Caco-2 (cell line): Measurements from ENCODE around the gene MIPEP. TPM values are rescaled to one million over a fixed set of nuclear protein-coding genes. Genes with fewer than 3 reads are reported as not detected.

Source experiments
- BruUV-seq: library from RNA; stranded (reverse); fragments of 400-500 nt; replicated peaks from 2 replicates; lab custom pipeline; 2021; lab: Mats Ljungman, UMichigan
- CTCF ChIA-PET: fragments of 300-600 bp; sonication (Branson Sonifier 250); formaldehyde crosslinking; loops from one replicate; lab custom pipeline; 2022; ENCODE audit warnings: antibody characterized with exemption; lab: Charles Lee
- POLR2A ChIA-PET: fragments of 300-600 bp; sonication (Branson Sonifier 250); formaldehyde crosslinking; loops from one replicate; lab custom pipeline; 2022; ENCODE audit warnings: antibody characterized with exemption; lab: Charles Lee
- DNase-seq, 2 experiments: peaks; one replicate each; pipeline versions ENCODE4 v3.0.0 to v3.0.0-alpha.2; 2020 to 2022
- H3K27me3 ChIP-seq: replicated peaks from 2 replicates; pipeline ENCODE4 v1.6.0; 2011; ENCODE audit warnings: low read length; ENCODE audit not compliant: control insufficient read depth, insufficient read depth
- H3K36me3 ChIP-seq: 2 replicates; pipeline ENCODE4 v1.5.1; 2011; ENCODE audit warnings: low read length; ENCODE audit not compliant: control insufficient read depth, insufficient read depth
- H3K4me1 ChIP-seq: fragments of 250-450 bp; sonication (Bioruptor Pico); 2 replicates; pipeline ENCODE4 v1.5.1; 2020; ENCODE audit warnings: mild to moderate bottlenecking
- H3K4me3 ChIP-seq: 2 replicates; pipeline ENCODE4 v1.5.1; 2011; ENCODE audit warnings: low read depth, mild to moderate bottlenecking, control low read depth, low read length
- H3K9me3 ChIP-seq: fragments of 250-450 bp; sonication (Bioruptor Pico); 2 replicates; pipeline ENCODE4 v1.5.1; 2020; ENCODE audit warnings: mild to moderate bottlenecking, moderate library complexity
- H3K27ac Mint-ChIP-seq: one replicate; pipeline ENCODE4 v1.8.0; 2022; ENCODE audit warnings: mixed read lengths; ENCODE audit not compliant: unreplicated experiment
- H3K27me3 Mint-ChIP-seq: one replicate; pipeline ENCODE4 v1.8.0; 2022; ENCODE audit warnings: mixed read lengths; ENCODE audit not compliant: insufficient read depth, unreplicated experiment
- H3K36me3 Mint-ChIP-seq: one replicate; pipeline ENCODE4 v1.8.0; 2022; ENCODE audit warnings: mild to moderate bottlenecking, mixed read lengths; ENCODE audit not compliant: insufficient read depth, unreplicated experiment
- H3K4me1 Mint-ChIP-seq: one replicate; pipeline ENCODE4 v1.8.0; 2022; ENCODE audit warnings: low read depth, mixed read lengths; ENCODE audit not compliant: unreplicated experiment
- H3K4me3 Mint-ChIP-seq: one replicate; pipeline ENCODE4 v1.8.0; 2022; ENCODE audit warnings: mild to moderate bottlenecking, moderate library complexity, mixed read lengths; ENCODE audit not compliant: unreplicated experiment
- H3K9me3 Mint-ChIP-seq: one replicate; pipeline ENCODE4 v1.8.0; 2022; ENCODE audit warnings: mixed read lengths; ENCODE audit not compliant: unreplicated experiment
- CTCF ChIP-seq, 2 experiments: fragments of 200-600 bp in 1 of 2; IDR thresholded peaks; 1 replicate in 1 of 2; 2 replicates in 1 of 2; pipeline versions ENCODE4 v1.5.1 to v1.8.0; 2011 to 2022; ENCODE audit warnings: antibody characterized with exemption in 1 of 2, control low read depth in 1 of 2, inconsistent platforms in 1 of 2, low read depth in 1 of 2, low read length in 1 of 2, mild to moderate bottlenecking in 1 of 2, moderate library complexity in 1 of 2; ENCODE audit not compliant: insufficient read depth in 1 of 2, severe bottlenecking in 1 of 2, unreplicated experiment in 1 of 2
- intact Hi-C: fragments of 100-400 bp; cut with micrococcal nuclease; formaldehyde crosslinking; loops from one replicate; pipeline ENCODE4 v1.10.0; 2022; ENCODE audit not compliant: unreplicated experiment
- total RNA-seq: library from RNA; stranded (reverse); gene quantifications from 2 replicates; pipeline ENCODE4 v1.2.3, GENCODE V29; 2022

MIPEP gene
- total RNA-seq, 1 experiment from 2014 or later, result 40.6 TPM

GRCh38 chr13:23777575-23777870 lies 111.7 kb downstream of the MIPEP start:
- no peak for TF ChIP-seq CTCF (IDR thresholded peaks at IDR 0.05; ENCODE audit: insufficient read depth in 1 of 2, low read depth in 1 of 2, low read length in 1 of 2, severe bottlenecking in 1 of 2, unreplicated experiment in 1 of 2)
- Mint-ChIP-seq H3K27me3 (no peaks in the 10 kb centered on the region), H3K36me3 (peaks cover 6% of the 10 kb centered on the region), H3K4me3 (no peak overlapping the region), H3K9me3 (peaks cover 29% of the 10 kb centered on the region), H3K4me1 (peaks cover 15% of the 10 kb centered on the region), H3K27ac (no peak overlapping the region)
- no TSS peak for BruUV-seq
- no peaks in the 10 kb centered on the region for H3K27me3 ChIP-seq
- no peak for DNase-seq
- intact Hi-C loops, result loop anchor here (2.0 kb wide), 1 partner anchor 27 kb away; no protein-coding TSS in a partner anchor
- POLR2A ChIA-PET, result no interaction called here
- no peaks in the 10 kb centered on the region for H3K4me1 ChIP-seq
- no peaks in the 10 kb centered on the region for H3K9me3 ChIP-seq
- no peaks in the 10 kb centered on the region for H3K36me3 ChIP-seq
- CTCF ChIA-PET, result interaction anchor here (0.9 kb wide), 1 partner anchor 36 kb away, joined by 3 read pairs; no protein-coding TSS in a partner anchor
- no peak overlapping the region for H3K4me3 ChIP-seq

- Histone ChIP-seq H3K36me3 (no peaks in the 10 kb centered on the region), H3K9me3 (no peaks in the 10 kb centered on the region), H3K4me1 (no peaks in the 10 kb centered on the region), H3K27me3 (no peaks in the 10 kb centered on the region), H3K4me3 (no peak overlapping the region)
- BruUV-seq, result no TSS peak
- no peak for TF ChIP-seq CTCF (IDR thresholded peaks at IDR 0.05; ENCODE audit: insufficient read depth in 1 of 2, low read depth in 1 of 2, low read length in 1 of 2, severe bottlenecking in 1 of 2, unreplicated experiment in 1 of 2)
- ChIA-PET CTCF (no interaction called here), POLR2A (no interaction called here)
- no peak for DNase-seq
- no peak overlapping the region for H3K4me3 Mint-ChIP-seq
- H3K27ac Mint-ChIP-seq, result no peak overlapping the region
- H3K9me3 Mint-ChIP-seq, result peaks cover 23% of the 10 kb centered on the region
- intact Hi-C loops, result loop anchor here (2.0 kb wide), 1 partner anchor 26 kb away; no protein-coding TSS in a partner anchor
- H3K27me3 Mint-ChIP-seq, result no peaks in the 10 kb centered on the region
- peaks cover 6% of the 10 kb centered on the region for H3K36me3 Mint-ChIP-seq
- H3K4me1 Mint-ChIP-seq, result peaks cover 15% of the 10 kb centered on the region
These were observed 112.3 kb downstream of the MIPEP start for GRCh38 chr13:23776698-23777574.

DNA sequence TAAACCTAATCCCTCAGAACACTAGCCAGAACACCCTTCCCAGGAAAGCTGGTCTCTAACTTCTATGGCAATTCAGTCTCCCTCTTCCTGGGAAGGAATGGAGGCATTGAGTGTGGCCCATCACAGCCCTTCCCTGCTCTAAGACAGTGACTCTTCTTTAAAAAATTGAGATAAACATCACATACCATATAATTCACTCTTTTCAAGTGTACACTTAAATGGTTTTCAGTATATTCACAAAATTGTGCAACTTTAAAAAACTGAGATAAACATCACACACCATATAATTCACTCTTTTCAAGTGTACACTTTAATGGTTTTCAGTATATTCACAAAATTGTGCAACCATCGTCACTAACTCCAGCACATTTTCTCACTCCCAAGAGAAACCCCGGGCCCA lies 116.5 kb downstream of the MIPEP start:
- ChIA-PET POLR2A (no interaction called here), CTCF (no interaction called here)
- no peak overlapping the region for H3K4me3 ChIP-seq
- Mint-ChIP-seq H3K27ac (no peak overlapping the region), H3K4me1 (peaks cover 20% of the 10 kb centered on the region), H3K4me3 (no peak overlapping the region), H3K27me3 (no peaks in the 10 kb centered on the region), H3K36me3 (no peaks in the 10 kb centered on the region), H3K9me3 (no peaks in the 10 kb centered on the region)
- TF ChIP-seq CTCF (IDR thresholded peaks at IDR 0.05; ENCODE audit: insufficient read depth in 1 of 2, low read depth in 1 of 2, low read length in 1 of 2, severe bottlenecking in 1 of 2, unreplicated experiment in 1 of 2), result no peak
- no peaks in the 10 kb centered on the region for H3K27me3 ChIP-seq
- H3K36me3 ChIP-seq, result no peaks in the 10 kb centered on the region
- peaks cover 5% of the 10 kb centered on the region; the same call in 1 of the 2 replicates for H3K4me1 ChIP-seq
- no peak for DNase-seq
- intact Hi-C loops, result no loop called here
- H3K9me3 ChIP-seq, result no peaks in the 10 kb centered on the region
- no TSS peak for BruUV-seq
